Psoas muscle (tissue), 8 donors: Measurements from ENCODE around the gene PPDPF. TPM values are rescaled to one million over a fixed set of nuclear protein-coding genes. Genes with fewer than 3 reads are reported as not detected.

Experiments used
- ATAC-seq, 4 donors: fragments of 200-7000 bp; cut with Tn5 transposase; one replicate each; pipeline ENCODE4 v1.9.1; 2020; ENCODE audit warnings: moderate library complexity in 3 of 4, mild to moderate bottlenecking in 2 of 4
- DNase-seq, 2 donors: peaks; one replicate each; pipeline ENCODE4 v3.0.0-alpha.2; 2020
- H3K27ac ChIP-seq: fragments of 200-600 bp; one replicate; pipeline ENCODE4 v1.8.0; 2022
- H3K27me3 ChIP-seq, 3 donors: fragments of 200-600 bp in 1 of 3; one replicate each; pipeline versions ENCODE4 v1.6.1 to v1.8.0; 2013 to 2022; ENCODE audit warnings: low read length in 2 of 3, mild to moderate bottlenecking in 2 of 3, moderate library complexity in 1 of 3; ENCODE audit not compliant: insufficient read depth in 3 of 3
- H3K36me3 ChIP-seq, 2 donors: fragments of 200-600 bp in 1 of 2; one replicate each; pipeline versions ENCODE4 v1.6.1 to v1.8.0; 2013 to 2022; ENCODE audit warnings: low read depth in 1 of 2, mild to moderate bottlenecking in 1 of 2, moderate library complexity in 1 of 2; ENCODE audit not compliant: insufficient read depth in 1 of 2
- H3K4me1 ChIP-seq: fragments of 200-600 bp; one replicate; pipeline ENCODE4 v1.8.0; 2022
- H3K4me3 ChIP-seq: fragments of 200-600 bp; one replicate; pipeline ENCODE4 v1.8.0; 2022; ENCODE audit warnings: mild to moderate bottlenecking
- H3K9me3 ChIP-seq: fragments of 200-600 bp; one replicate; pipeline ENCODE4 v1.8.0; 2022
- WGBS, 3 donors: extraction: QIAGEN DNeasy Blood & Tissue Kit; methylation state at CpG; one replicate each; pipeline versions ENCODE4 v1.1.6 to v1.1.7; 2013; 5-methylcytosine and 5-hydroxymethylcytosine counted together
- intact Hi-C, 2 donors: fragments of 100-400 bp; cut with DNase I; formaldehyde crosslinking; loops; one replicate each; pipeline versions ENCODE4 v1.11.0 to v1.14.2; 2022
- polyA plus RNA-seq, 3 donors: library from polyadenylated mRNA; stranded (reverse); fragments of 200-250 nt; gene quantifications; one replicate each; pipeline ENCODE4 v1.2.3, GENCODE V29; 2013
- total RNA-seq, 4 donors: library from RNA; stranded (reverse); fragmentation: NEBNext Ultra II Directional in 2 of 4; extraction: Animal tissue kit (Norgen Biotek cat#: 25700) in 2 of 4; gene quantifications; one replicate each; pipeline versions ENCODE4 v1.2.1 to v1.2.4, GENCODE V29; 2021 to 2023
- TF ChIP-seq, protein P1 (sequence below): fragments of 200-600 bp; IDR thresholded peaks from one replicate; pipeline ENCODE4 v1.8.0; 2022; ENCODE audit warnings: antibody characterized with exemption
- donor health status: healthy with polysubstance abuse.
- donor health status: DM: no; HTN: no; CAD: no; lungs with moderate emphysema.
- donor health status: Bipolar disorder and iron deficiency.
- donor health status: healthy.
- donor health status: DM: yes; HTN: yes; CAD: no.
- donor health status: DM: no; HTN: no; CAD: no.
- donor health status: DM: no; HTN: no; CAD: no.
- donor health status: DM: yes; HTN: yes; CAD: no.

Gene PPDPF
- total and polyA plus RNA-seq, 7 donors: 130 to 198 (median 153) TPM

DNA sequence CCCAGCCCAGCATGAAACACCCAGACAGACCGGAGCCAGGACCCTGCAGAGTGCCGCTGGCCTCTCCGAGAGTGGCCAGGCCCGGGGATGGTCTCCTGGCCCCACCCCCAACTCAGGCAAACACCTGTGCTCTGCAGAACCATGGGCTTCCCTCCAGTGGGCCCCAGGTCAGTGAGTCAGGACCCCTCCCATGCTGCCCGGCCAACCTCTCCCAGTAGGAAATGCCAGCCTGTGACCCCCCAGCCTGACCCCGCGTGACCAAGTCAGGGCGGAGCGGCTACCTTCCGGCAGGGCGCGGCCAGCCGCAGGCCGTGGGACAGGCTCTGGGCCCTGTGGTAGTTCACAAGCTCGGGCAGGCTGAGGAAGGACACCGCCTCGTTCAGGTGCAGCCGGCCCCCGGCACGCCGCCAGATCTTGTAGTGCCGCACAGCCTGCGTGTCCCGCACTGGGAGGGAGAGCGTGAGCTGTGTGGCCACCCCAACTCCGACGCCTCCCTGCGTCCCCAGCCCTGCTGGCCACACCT, 13.4 kb downstream of the PPDPF start:
- no peaks in the 10 kb centered on the region for H3K9me3 ChIP-seq
- ATAC-seq: no peak
- H3K4me3 ChIP-seq: no peak overlapping the region
- intact Hi-C loops: no loop called here
- no peaks in the 10 kb centered on the region for H3K4me1 ChIP-seq
- TF ChIP-seq, protein P1, sequence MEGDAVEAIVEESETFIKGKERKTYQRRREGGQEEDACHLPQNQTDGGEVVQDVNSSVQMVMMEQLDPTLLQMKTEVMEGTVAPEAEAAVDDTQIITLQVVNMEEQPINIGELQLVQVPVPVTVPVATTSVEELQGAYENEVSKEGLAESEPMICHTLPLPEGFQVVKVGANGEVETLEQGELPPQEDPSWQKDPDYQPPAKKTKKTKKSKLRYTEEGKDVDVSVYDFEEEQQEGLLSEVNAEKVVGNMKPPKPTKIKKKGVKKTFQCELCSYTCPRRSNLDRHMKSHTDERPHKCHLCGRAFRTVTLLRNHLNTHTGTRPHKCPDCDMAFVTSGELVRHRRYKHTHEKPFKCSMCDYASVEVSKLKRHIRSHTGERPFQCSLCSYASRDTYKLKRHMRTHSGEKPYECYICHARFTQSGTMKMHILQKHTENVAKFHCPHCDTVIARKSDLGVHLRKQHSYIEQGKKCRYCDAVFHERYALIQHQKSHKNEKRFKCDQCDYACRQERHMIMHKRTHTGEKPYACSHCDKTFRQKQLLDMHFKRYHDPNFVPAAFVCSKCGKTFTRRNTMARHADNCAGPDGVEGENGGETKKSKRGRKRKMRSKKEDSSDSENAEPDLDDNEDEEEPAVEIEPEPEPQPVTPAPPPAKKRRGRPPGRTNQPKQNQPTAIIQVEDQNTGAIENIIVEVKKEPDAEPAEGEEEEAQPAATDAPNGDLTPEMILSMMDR: no peak
- DNase-seq: peak; percentile 17 to 57
- no peak overlapping the region for H3K27ac ChIP-seq
- WGBS, 3 donors: 51 to 63% (median 57%) methylated on average over 18 to 28 of the region's 28 CpGs
- H3K36me3 ChIP-seq: no peaks in the 10 kb centered on the region
- H3K27me3 ChIP-seq: peaks cover 0 to 63% (median 19%) of the 10 kb centered on the region in 3 donors

GRCh38 chr20:63534427-63534830, 13.9 kb downstream of the PPDPF start:
- Histone ChIP-seq H3K36me3 (no peaks in the 10 kb centered on the region), H3K9me3 (no peaks in the 10 kb centered on the region), H3K4me3 (no peak overlapping the region), H3K27me3 (peaks cover 0 to 58% (median 18%) of the 10 kb centered on the region in 3 donors), H3K27ac (no peak overlapping the region), H3K4me1 (no peaks in the 10 kb centered on the region)
- no peak for DNase-seq
- intact Hi-C loops: no loop called here
- WGBS, 3 donors: 38 to 45% (median 39%) methylated on average over 12 of the region's 12 CpGs
- TF ChIP-seq, protein P1: no peak
- no peak for ATAC-seq

GRCh38 chr20:63534831-63535651, 14.5 kb downstream of the PPDPF start:
- intact Hi-C loops: loop anchor here (5.0 kb wide), 4 partner anchors 77 to 437 kb away; no protein-coding TSS in a partner anchor
- DNase-seq (peak; percentile 14 to 55), ATAC-seq (no peak)
- Histone ChIP-seq H3K27ac (no peak overlapping the region), H3K9me3 (no peaks in the 10 kb centered on the region), H3K36me3 (no peaks in the 10 kb centered on the region), H3K27me3 (peaks cover 0 to 52% (median 18%) of the 10 kb centered on the region in 3 donors), H3K4me1 (no peaks in the 10 kb centered on the region), H3K4me3 (no peak overlapping the region)
- WGBS, 3 donors: 39 to 55% (median 42%) methylated on average over 31 to 49 of the region's 49 CpGs
- TF ChIP-seq, protein P1: no peak

- H3K27ac ChIP-seq: no peak overlapping the region
- H3K9me3 ChIP-seq: no peaks in the 10 kb centered on the region
- no peaks in the 10 kb centered on the region for H3K36me3 ChIP-seq
- H3K27me3 ChIP-seq: peaks cover 0 to 44% (median 16%) of the 10 kb centered on the region in 3 donors
- 32 to 44% (median 35%) methylated on average over 27 to 35 of the region's 35 CpGs for WGBS, 3 donors
- ATAC-seq (peak in 1 of 4 donors; percentile 9), DNase-seq (peak in 1 of 2 donors; percentile 19)
- intact Hi-C loops: loop anchor here (5.0 kb wide), 4 partner anchors 76 to 436 kb away; no protein-coding TSS in a partner anchor
- no peak overlapping the region for H3K4me3 ChIP-seq
- TF ChIP-seq, protein P1: no peak
- H3K4me1 ChIP-seq: no peaks in the 10 kb centered on the region
These were observed 15.8 kb downstream of the PPDPF start for GRCh38 chr20:63536241-63536977.
